Liver (tissue), 9 donors: Measurements from ENCODE around the gene NIF3L1. TPM values are rescaled to one million over a fixed set of nuclear protein-coding genes. Genes with fewer than 3 reads are reported as not detected.

Experiments used
- DNase-seq: peaks from one replicate; pipeline ENCODE4 v3.0.0-alpha.2; 2017; ENCODE audit warnings: low spot score
- H3K27ac ChIP-seq, 2 donors: one replicate each; pipeline ENCODE4 v1.7.0; 2013; ENCODE audit warnings: inconsistent platforms in 2 of 2, low read length in 2 of 2, control low read depth in 1 of 2, low read depth in 1 of 2, mild to moderate bottlenecking in 1 of 2
- H3K27me3 ChIP-seq, 4 donors: one replicate each; pipeline versions ENCODE4 v1.6.1 to v1.7.0; 2013; ENCODE audit warnings: low read length in 3 of 4, inconsistent platforms in 1 of 4, mild to moderate bottlenecking in 1 of 4, moderate library complexity in 1 of 4; ENCODE audit not compliant: control insufficient read depth in 4 of 4, insufficient read depth in 4 of 4
- H3K36me3 ChIP-seq, 4 donors: one replicate each; pipeline versions ENCODE4 v1.6.1 to v1.7.0; 2013; ENCODE audit warnings: low read length in 3 of 4, mild to moderate bottlenecking in 3 of 4, low read depth in 1 of 4, moderate library complexity in 1 of 4; ENCODE audit not compliant: control insufficient read depth in 4 of 4, insufficient read depth in 3 of 4
- H3K4me1 ChIP-seq, 4 donors: one replicate each; pipeline versions ENCODE4 v1.6.1 to v1.7.0; 2013; ENCODE audit warnings: low read length in 3 of 4, mild to moderate bottlenecking in 3 of 4, moderate library complexity in 1 of 4; ENCODE audit not compliant: control insufficient read depth in 4 of 4, insufficient read depth in 4 of 4
- H3K4me3 ChIP-seq, 3 donors: one replicate each; pipeline versions ENCODE4 v1.6.1 to v1.7.0; 2013; ENCODE audit warnings: low read length in 3 of 3, control low read depth in 1 of 3, low read depth in 1 of 3, mild to moderate bottlenecking in 1 of 3
- H3K9ac ChIP-seq, 2 donors: one replicate each; pipeline ENCODE4 v1.7.0; 2013; ENCODE audit warnings: low read length in 2 of 2, mild to moderate bottlenecking in 2 of 2, moderate library complexity in 2 of 2, control low read depth in 1 of 2, low read depth in 1 of 2
- H3K9me3 ChIP-seq, 4 donors: one replicate each; pipeline versions ENCODE4 v1.6.1 to v1.7.0; 2013; ENCODE audit warnings: low read length in 3 of 4; ENCODE audit not compliant: control insufficient read depth in 4 of 4
- ATF3 ChIP-seq: IDR thresholded peaks from 2 replicates; pipeline ENCODE4 v1.6.1; 2016; ENCODE audit warnings: antibody characterized with exemption
- CTCF ChIP-seq: fragments of 150-350 bp; IDR thresholded peaks from 2 replicates; pipeline ENCODE4 v1.5.1; 2017; ENCODE audit warnings: improper control_type of control experiment, low read depth, low read length; ENCODE audit not compliant: missing input control
- EGR1 ChIP-seq, 2 donors: IDR thresholded peaks; 2 replicates each; pipeline ENCODE4 v1.6.1; 2016 to 2018; ENCODE audit warnings: antibody characterized with exemption in 2 of 2, low read depth in 2 of 2
- FOXA1 ChIP-seq: IDR thresholded peaks from 2 replicates; pipeline ENCODE4 v1.6.1; 2016; ENCODE audit warnings: antibody characterized with exemption
- FOXA2 ChIP-seq: IDR thresholded peaks from 2 replicates; pipeline ENCODE4 v1.6.1; 2016; ENCODE audit warnings: antibody characterized with exemption
- GABPA ChIP-seq, 2 donors: IDR thresholded peaks in 1 of 2; conservative IDR thresholded peaks in 1 of 2; 2 replicates each; pipeline ENCODE4 v1.6.1; 2016; ENCODE audit warnings: antibody characterized with exemption in 2 of 2, mild to moderate bottlenecking in 1 of 2, moderate library complexity in 1 of 2
- HNF4A ChIP-seq, 2 donors: conservative IDR thresholded peaks; 2 replicates each; pipeline ENCODE4 v1.6.1; 2016; ENCODE audit warnings: antibody characterized with exemption in 2 of 2, mild to moderate bottlenecking in 2 of 2
- HNF4G ChIP-seq: IDR thresholded peaks from 2 replicates; pipeline ENCODE4 v1.6.1; 2016; ENCODE audit warnings: antibody characterized with exemption
- JUND ChIP-seq, 2 donors: IDR thresholded peaks; 2 replicates each; pipeline ENCODE4 v1.6.1; 2016; ENCODE audit warnings: antibody characterized with exemption in 2 of 2
- NR2F2 ChIP-seq: IDR thresholded peaks from 2 replicates; pipeline ENCODE4 v1.6.1; 2016; ENCODE audit warnings: antibody characterized with exemption
- RAD21 ChIP-seq, 2 donors: IDR thresholded peaks; 2 replicates each; pipeline ENCODE4 v1.6.1; 2016; ENCODE audit warnings: antibody characterized with exemption in 2 of 2, mild to moderate bottlenecking in 2 of 2
- RXRA ChIP-seq, 2 donors: IDR thresholded peaks; 2 replicates each; pipeline ENCODE4 v1.6.1; 2017 to 2018; ENCODE audit warnings: antibody characterized with exemption in 2 of 2, mild to moderate bottlenecking in 1 of 2
- TAF1 ChIP-seq: conservative IDR thresholded peaks from 2 replicates; pipeline ENCODE4 v1.6.1; 2016; ENCODE audit warnings: antibody characterized with exemption, mild to moderate bottlenecking
- YY1 ChIP-seq: IDR thresholded peaks from 2 replicates; pipeline ENCODE4 v1.6.1; 2016; ENCODE audit warnings: antibody characterized with exemption, mild to moderate bottlenecking
- ZBTB33 ChIP-seq: IDR thresholded peaks from 2 replicates; pipeline ENCODE4 v1.6.1; 2016; ENCODE audit warnings: antibody characterized with exemption
- WGBS: extraction: QIAGEN DNeasy Blood & Tissue Kit; methylation state at CpG from one replicate; pipeline ENCODE4 v1.1.7; 2013; 5-methylcytosine and 5-hydroxymethylcytosine counted together
- polyA plus RNA-seq, 2 donors: library from polyadenylated mRNA; stranded (reverse) in 1 of 2; unstranded in 1 of 2; fragments of 200-250 nt in 1 of 2; fragments of >200 nt in 1 of 2; fragmentation: Nextera tagmentation in 1 of 2; extraction: Ambion mirVana in 1 of 2; gene quantifications; one replicate each; pipeline versions ENCODE4 v1.2.1 to v1.2.3, GENCODE V29; 2013 to 2015
- total RNA-seq, 2 donors: library from RNA; depleted of rRNA; stranded (reverse); fragments of >200 nt; gene quantifications; one replicate each; pipeline ENCODE4 v1.2.3, GENCODE V29; 2014
- TF ChIP-seq, protein P1 (sequence below): IDR thresholded peaks from 2 replicates; pipeline ENCODE4 v1.6.1; 2016; ENCODE audit warnings: antibody characterized with exemption
- TF ChIP-seq, protein P2 (sequence below): IDR thresholded peaks from 2 replicates; pipeline ENCODE4 v1.6.1; 2016; ENCODE audit warnings: antibody characterized with exemption, mild to moderate bottlenecking
- donor health status: healthy.
- donor health status: healthy.
- donor health status: healthy.
- donor health status: healthy.
- donor health status: healthy.

The NIF3L1 gene
- total and polyA plus RNA-seq, 4 donors, result 13.2 to 20.7 (median 16.5) TPM

DNA sequence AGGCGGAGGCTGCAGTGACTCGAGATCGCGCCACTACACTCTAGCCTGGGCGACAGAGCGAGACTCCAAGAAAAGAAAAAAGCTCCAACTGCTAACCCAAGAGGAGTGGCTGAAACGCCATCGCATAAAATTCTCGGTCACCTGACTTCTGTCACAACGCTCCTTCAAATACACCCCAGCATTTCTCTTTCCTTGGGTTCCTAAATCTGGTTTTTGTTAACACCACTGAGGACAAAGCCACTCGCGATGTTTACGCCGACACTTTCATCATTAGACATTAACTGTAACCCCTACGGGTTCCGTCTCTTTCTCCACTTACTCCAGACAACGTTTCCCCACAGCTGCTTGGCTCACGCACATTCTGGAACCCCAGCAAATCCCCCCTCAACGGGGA lies 25.4 kb upstream of the NIF3L1 start:
- H3K4me1 ChIP-seq, result peaks cover 2 to 39% (median 28%) of the 10 kb centered on the region in 4 donors
- H3K4me3 ChIP-seq, result peak overlapping the region; percentile 71 to 100 (median 89)
- H3K36me3 ChIP-seq, result peaks cover 0 to 12% (median 7%) of the 10 kb centered on the region in 4 donors
- TF ChIP-seq, protein P1, sequence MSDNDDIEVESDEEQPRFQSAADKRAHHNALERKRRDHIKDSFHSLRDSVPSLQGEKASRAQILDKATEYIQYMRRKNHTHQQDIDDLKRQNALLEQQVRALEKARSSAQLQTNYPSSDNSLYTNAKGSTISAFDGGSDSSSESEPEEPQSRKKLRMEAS, result no peak
- TF ChIP-seq ZBTB33, result no peak
- no peak for TF ChIP-seq JUND (IDR thresholded peaks at IDR 0.05)
- TF ChIP-seq CTCF, result no peak
- TF ChIP-seq TAF1, result no peak
- TF ChIP-seq FOXA2, result no peak
- TF ChIP-seq HNF4A (conservative IDR thresholded peaks at IDR 0.05), result no peak
- TF ChIP-seq RXRA (IDR thresholded peaks at IDR 0.05), result no peak
- TF ChIP-seq FOXA1, result no peak
- no peak for TF ChIP-seq NR2F2
- TF ChIP-seq RAD21 (IDR thresholded peaks at IDR 0.05), result no peak
- TF ChIP-seq, protein P2, sequence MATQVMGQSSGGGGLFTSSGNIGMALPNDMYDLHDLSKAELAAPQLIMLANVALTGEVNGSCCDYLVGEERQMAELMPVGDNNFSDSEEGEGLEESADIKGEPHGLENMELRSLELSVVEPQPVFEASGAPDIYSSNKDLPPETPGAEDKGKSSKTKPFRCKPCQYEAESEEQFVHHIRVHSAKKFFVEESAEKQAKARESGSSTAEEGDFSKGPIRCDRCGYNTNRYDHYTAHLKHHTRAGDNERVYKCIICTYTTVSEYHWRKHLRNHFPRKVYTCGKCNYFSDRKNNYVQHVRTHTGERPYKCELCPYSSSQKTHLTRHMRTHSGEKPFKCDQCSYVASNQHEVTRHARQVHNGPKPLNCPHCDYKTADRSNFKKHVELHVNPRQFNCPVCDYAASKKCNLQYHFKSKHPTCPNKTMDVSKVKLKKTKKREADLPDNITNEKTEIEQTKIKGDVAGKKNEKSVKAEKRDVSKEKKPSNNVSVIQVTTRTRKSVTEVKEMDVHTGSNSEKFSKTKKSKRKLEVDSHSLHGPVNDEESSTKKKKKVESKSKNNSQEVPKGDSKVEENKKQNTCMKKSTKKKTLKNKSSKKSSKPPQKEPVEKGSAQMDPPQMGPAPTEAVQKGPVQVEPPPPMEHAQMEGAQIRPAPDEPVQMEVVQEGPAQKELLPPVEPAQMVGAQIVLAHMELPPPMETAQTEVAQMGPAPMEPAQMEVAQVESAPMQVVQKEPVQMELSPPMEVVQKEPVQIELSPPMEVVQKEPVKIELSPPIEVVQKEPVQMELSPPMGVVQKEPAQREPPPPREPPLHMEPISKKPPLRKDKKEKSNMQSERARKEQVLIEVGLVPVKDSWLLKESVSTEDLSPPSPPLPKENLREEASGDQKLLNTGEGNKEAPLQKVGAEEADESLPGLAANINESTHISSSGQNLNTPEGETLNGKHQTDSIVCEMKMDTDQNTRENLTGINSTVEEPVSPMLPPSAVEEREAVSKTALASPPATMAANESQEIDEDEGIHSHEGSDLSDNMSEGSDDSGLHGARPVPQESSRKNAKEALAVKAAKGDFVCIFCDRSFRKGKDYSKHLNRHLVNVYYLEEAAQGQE, result no peak
- TF ChIP-seq ATF3, result no peak
- TF ChIP-seq YY1, result no peak
- TF ChIP-seq GABPA (IDR thresholded peaks at IDR 0.05 in 1 of 2, conservative IDR thresholded peaks at IDR 0.05 in 1 of 2), result no peak
- TF ChIP-seq HNF4G, result no peak
- TF ChIP-seq EGR1 (IDR thresholded peaks at IDR 0.05; ENCODE audit: low read depth in 2 of 2), result no peak
- DNase-seq, result peak; percentile 55
- peak overlapping the region; percentile 100 for H3K27ac ChIP-seq
- no peaks in the 10 kb centered on the region for H3K9me3 ChIP-seq
- no peaks in the 10 kb centered on the region for H3K27me3 ChIP-seq
- WGBS, result under 1% methylated on average over 19 of the region's 19 CpGs
- H3K9ac ChIP-seq, result peak overlapping the region; percentile 99 to 100
